ENCODE results near the gene SKI.

Gene SKI

DNA sequence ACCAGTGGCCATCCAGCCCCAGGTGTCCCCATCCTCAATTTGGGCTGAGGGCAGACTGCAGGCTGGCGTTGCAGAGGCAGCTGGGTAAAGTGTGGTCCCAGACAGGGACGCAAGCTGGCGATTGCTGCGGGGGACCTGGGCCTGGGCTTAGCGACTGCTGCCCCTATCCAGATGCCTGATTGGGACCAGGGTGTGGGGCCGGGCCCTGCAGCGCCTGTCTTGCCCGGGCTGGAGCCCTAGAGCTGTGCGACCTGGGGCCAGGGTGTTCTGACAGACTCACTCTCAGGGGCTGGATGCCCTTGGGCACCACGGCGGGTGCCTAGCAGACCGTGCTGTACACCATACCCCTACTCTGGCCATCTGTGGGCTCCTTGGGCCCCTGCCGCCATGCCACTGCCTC lies 17.3 kb upstream of the SKI start:
- H3K4me3 ChIP-seq (ENCODE audit: low read depth, low read length, poor library complexity, severe bottlenecking): no peak overlapping the region
- H3K27me3 ChIP-seq (ENCODE audit: insufficient read depth, low read length): no peaks in the 10 kb centered on the region; the same call in 1 of the 2 replicates
- H3K27ac ChIP-seq (ENCODE audit: low read depth, low read length, poor library complexity, severe bottlenecking): no peak overlapping the region
- H3K4me2 ChIP-seq (ENCODE audit: low read length): no peak overlapping the region
- H3F3A ChIP-seq (ENCODE audit: insufficient read depth, low read length): no peaks in the 10 kb centered on the region
- no peak overlapping the region for H2AFZ ChIP-seq (ENCODE audit: low read length)
- H3K9ac ChIP-seq (ENCODE audit: low read length): no peak overlapping the region
- H3K79me2 ChIP-seq (ENCODE audit: insufficient read depth, low read length): no peaks in the 10 kb centered on the region
- no peaks in the 10 kb centered on the region for H3K9me2 ChIP-seq (ENCODE audit: low read depth, low read length)
- H3K9me3 ChIP-seq (ENCODE audit: low read length): no peaks in the 10 kb centered on the region
- H3K36me3 ChIP-seq (ENCODE audit: insufficient read depth, low read length): no peaks in the 10 kb centered on the region
- no peaks in the 10 kb centered on the region for H3K4me1 ChIP-seq (ENCODE audit: insufficient read depth, low read length, severe bottlenecking)
- H4K20me1 ChIP-seq (ENCODE audit: insufficient read depth, low read length): no peaks in the 10 kb centered on the region
- TF ChIP-seq, protein P1, sequence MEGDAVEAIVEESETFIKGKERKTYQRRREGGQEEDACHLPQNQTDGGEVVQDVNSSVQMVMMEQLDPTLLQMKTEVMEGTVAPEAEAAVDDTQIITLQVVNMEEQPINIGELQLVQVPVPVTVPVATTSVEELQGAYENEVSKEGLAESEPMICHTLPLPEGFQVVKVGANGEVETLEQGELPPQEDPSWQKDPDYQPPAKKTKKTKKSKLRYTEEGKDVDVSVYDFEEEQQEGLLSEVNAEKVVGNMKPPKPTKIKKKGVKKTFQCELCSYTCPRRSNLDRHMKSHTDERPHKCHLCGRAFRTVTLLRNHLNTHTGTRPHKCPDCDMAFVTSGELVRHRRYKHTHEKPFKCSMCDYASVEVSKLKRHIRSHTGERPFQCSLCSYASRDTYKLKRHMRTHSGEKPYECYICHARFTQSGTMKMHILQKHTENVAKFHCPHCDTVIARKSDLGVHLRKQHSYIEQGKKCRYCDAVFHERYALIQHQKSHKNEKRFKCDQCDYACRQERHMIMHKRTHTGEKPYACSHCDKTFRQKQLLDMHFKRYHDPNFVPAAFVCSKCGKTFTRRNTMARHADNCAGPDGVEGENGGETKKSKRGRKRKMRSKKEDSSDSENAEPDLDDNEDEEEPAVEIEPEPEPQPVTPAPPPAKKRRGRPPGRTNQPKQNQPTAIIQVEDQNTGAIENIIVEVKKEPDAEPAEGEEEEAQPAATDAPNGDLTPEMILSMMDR (IDR thresholded peaks at IDR 0.05; ENCODE audit: low read length): no peak
- TF ChIP-seq EZH2 (IDR thresholded peaks at IDR 0.05; ENCODE audit: borderline replicate concordance, low read length): no peak

DNA sequence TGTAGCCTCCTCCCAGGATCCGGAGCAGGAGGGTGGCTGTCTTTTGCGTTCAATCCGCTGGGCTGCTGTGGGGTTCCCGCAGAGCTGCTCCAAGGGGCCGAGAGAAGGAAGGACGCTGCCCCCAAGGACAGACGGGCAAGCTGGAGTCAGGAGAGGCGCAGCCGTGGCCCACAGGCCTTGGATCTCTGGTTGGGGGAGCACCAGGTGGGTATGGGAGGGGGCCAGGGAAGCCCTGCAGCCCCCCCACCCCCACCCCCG lies 15.9 kb upstream of the SKI start:
- no peaks in the 10 kb centered on the region for H3K4me1 ChIP-seq (ENCODE audit: insufficient read depth, low read length, severe bottlenecking)
- H3K4me3 ChIP-seq (ENCODE audit: low read depth, low read length, poor library complexity, severe bottlenecking): no peak overlapping the region
- no peak overlapping the region for H3K4me2 ChIP-seq (ENCODE audit: low read length)
- no peak overlapping the region for H2AFZ ChIP-seq (ENCODE audit: low read length)
- no peaks in the 10 kb centered on the region for H3F3A ChIP-seq (ENCODE audit: insufficient read depth, low read length)
- no peaks in the 10 kb centered on the region; the same call in 1 of the 2 replicates for H3K27me3 ChIP-seq (ENCODE audit: insufficient read depth, low read length)
- no peaks in the 10 kb centered on the region for H3K79me2 ChIP-seq (ENCODE audit: insufficient read depth, low read length)
- no peak overlapping the region for H3K9ac ChIP-seq (ENCODE audit: low read length)
- no peaks in the 10 kb centered on the region for H3K36me3 ChIP-seq (ENCODE audit: insufficient read depth, low read length)
- no peak overlapping the region for H3K27ac ChIP-seq (ENCODE audit: low read depth, low read length, poor library complexity, severe bottlenecking)
- H3K9me2 ChIP-seq (ENCODE audit: low read depth, low read length): no peaks in the 10 kb centered on the region
- no peaks in the 10 kb centered on the region for H4K20me1 ChIP-seq (ENCODE audit: insufficient read depth, low read length)
- TF ChIP-seq, protein P1 (IDR thresholded peaks at IDR 0.05; ENCODE audit: low read length): no peak
- TF ChIP-seq EZH2 (IDR thresholded peaks at IDR 0.05; ENCODE audit: borderline replicate concordance, low read length): no peak
- H3K9me3 ChIP-seq (ENCODE audit: low read length): no peaks in the 10 kb centered on the region

DNA sequence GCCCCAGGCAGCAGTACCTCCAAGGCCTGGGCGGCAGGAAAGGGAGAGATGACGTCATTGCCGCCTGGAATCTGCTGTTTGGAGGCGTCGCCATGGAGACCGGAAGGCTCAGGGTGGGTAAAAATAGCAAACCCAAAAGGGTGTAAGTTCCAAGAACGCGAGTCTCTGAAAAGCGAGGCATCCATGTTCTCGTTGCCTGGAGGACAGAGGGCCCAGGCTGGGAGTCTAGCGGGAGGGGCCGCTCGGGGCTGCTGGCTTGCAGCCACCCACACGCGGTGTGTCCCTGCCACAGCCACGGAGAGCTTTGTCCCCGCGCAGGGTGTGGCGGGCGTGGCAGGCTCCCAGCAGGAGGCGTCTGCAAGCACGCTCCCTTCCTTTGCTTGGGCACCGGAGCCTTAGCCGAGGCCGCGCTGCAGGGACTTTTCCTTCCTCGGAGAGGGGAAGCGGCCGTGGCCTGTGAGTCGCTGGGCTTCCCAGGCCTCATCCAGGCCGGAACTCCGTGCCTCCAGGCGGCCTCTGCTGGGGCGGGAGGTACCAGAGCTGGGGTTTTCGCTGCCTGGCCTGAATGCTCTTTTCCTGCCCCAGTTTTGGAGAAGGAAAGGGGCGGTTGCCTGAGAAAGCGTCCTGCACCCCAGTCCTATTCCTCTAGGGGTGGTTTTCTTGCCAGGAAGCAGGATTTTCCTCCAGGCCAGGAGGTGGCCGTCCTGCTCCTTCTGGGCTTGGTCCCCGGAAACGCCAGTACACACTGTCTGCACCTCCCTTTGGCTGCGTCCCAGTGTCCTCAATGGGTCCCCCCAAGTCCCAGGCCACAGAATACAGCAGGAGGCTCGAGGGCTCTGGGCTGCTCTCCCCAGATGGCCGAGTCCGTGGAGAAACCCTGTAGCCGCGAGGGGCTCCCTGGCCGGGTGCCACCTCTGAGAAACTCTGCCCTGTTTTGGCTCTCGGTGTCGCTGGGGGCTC lies 15.3 kb upstream of the SKI start:
- Histone ChIP-seq H3K27ac (ENCODE audit: low read depth, low read length, poor library complexity, severe bottlenecking) (no peak overlapping the region), H4K20me1 (ENCODE audit: insufficient read depth, low read length) (no peaks in the 10 kb centered on the region), H3K4me1 (ENCODE audit: insufficient read depth, low read length, severe bottlenecking) (no peaks in the 10 kb centered on the region), H3K27me3 (ENCODE audit: insufficient read depth, low read length) (no peaks in the 10 kb centered on the region; the same call in 1 of the 2 replicates), H3F3A (ENCODE audit: insufficient read depth, low read length) (no peaks in the 10 kb centered on the region), H3K4me2 (ENCODE audit: low read length) (no peak overlapping the region), H2AFZ (ENCODE audit: low read length) (no peak overlapping the region), H3K9ac (ENCODE audit: low read length) (no peak overlapping the region), H3K79me2 (ENCODE audit: insufficient read depth, low read length) (no peaks in the 10 kb centered on the region), H3K4me3 (ENCODE audit: low read depth, low read length, poor library complexity, severe bottlenecking) (no peak overlapping the region), H3K9me3 (ENCODE audit: low read length) (no peaks in the 10 kb centered on the region), H3K36me3 (ENCODE audit: insufficient read depth, low read length) (no peaks in the 10 kb centered on the region), H3K9me2 (ENCODE audit: low read depth, low read length) (no peaks in the 10 kb centered on the region)
- TF ChIP-seq EZH2 (IDR thresholded peaks at IDR 0.05; ENCODE audit: borderline replicate concordance, low read length): no peak
- TF ChIP-seq, protein P1 (IDR thresholded peaks at IDR 0.05; ENCODE audit: low read length): no peak

Data from OCI-LY1 (cell line).